ENCODE results near the gene ABHD16B.

ABHD16B gene
- 0 reads per million in 4 donors for total RNA-seq

GRCh38 chr20:63861365-63861934 is at the start of gene ABHD16B:
ABHD16B (plus strand) TSS chr20:63861498; CDS start chr20:63861541, 43 bp downstream.
- DNase-seq: no peak

GRCh38 chr20:63814891-63815614 is 46.2 kb upstream of the ABHD16B start:
- no peak for DNase-seq

GRCh38 chr20:63815615-63816253 is 45.6 kb upstream of the ABHD16B start:
- DNase-seq: no peak

GRCh38 chr20:63819224-63819921 is 41.9 kb upstream of the ABHD16B start:
- no peak for DNase-seq

GRCh38 chr20:63821811-63822210 is 39.5 kb upstream of the ABHD16B start:
- no peak for DNase-seq

- no peak for DNase-seq
Observed at GRCh38 chr20:63822276-63822696, 39.0 kb upstream of the ABHD16B start.

GRCh38 chr20:63823691-63824311 is 37.5 kb upstream of the ABHD16B start:
- no peak for DNase-seq

- DNase-seq: no peak
Observed at GRCh38 chr20:63825331-63826118, 35.8 kb upstream of the ABHD16B start.

GRCh38 chr20:63826753-63827152 is 34.5 kb upstream of the ABHD16B start:
- no peak for DNase-seq

- DNase-seq: no peak
Observed at GRCh38 chr20:63828124-63828523, 33.2 kb upstream of the ABHD16B start.

GRCh38 chr20:63828545-63828944 is 32.8 kb upstream of the ABHD16B start:
- no peak for DNase-seq

- DNase-seq: no peak
Observed at GRCh38 chr20:63828951-63829350, 32.3 kb upstream of the ABHD16B start.

GRCh38 chr20:63829603-63829944 is 31.7 kb upstream of the ABHD16B start:
- no peak for DNase-seq

- DNase-seq: no peak
Observed at GRCh38 chr20:63829945-63830835, 31.1 kb upstream of the ABHD16B start.

GRCh38 chr20:63830841-63831588 is 30.3 kb upstream of the ABHD16B start, which contains the start of gene ZBTB46:
ZBTB46 (minus strand) TSS chr20:63831264; CDS start chr20:63790757, 40,507 bp downstream.
- no peak for DNase-seq

- DNase-seq: no peak
Observed at GRCh38 chr20:63831646-63831992, 29.7 kb upstream of the ABHD16B start.

- no peak for DNase-seq
Observed at GRCh38 chr20:63831993-63832686, 29.2 kb upstream of the ABHD16B start.

- no peak for DNase-seq
Observed at GRCh38 chr20:63833776-63834490, 27.4 kb upstream of the ABHD16B start.

- DNase-seq: no peak
Observed at GRCh38 chr20:63834491-63834880, 26.8 kb upstream of the ABHD16B start.
